ENCODE data around the gene TP53I3.

TP53I3 gene

DNA sequence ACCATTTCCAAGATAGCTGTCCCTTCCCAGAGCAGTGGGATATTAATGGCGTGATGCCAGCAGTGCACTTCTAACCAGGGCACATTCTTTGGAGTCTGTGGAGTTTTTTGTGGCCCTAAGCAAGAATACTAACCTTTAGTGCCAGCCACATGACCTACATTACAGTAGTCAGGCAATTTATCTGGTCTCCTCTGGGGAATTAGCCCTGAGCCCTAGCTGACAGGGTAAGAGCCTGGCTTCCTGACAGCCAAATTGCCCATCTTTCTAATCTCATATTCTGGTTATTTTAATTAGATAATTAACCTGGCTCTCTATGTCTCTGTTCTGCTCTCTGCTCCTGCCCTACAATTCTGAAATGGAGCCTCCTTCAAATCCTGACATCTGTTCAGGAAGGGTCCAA, 33.3 kb upstream of the TP53I3 start:
- H3K4ac ChIP-seq (ENCODE audit: low read depth in 1 of 2, low read length in 2 of 2), result no peak overlapping the region
- H3K14ac ChIP-seq (ENCODE audit: low read length in 2 of 2), result no peak overlapping the region
- no peak overlapping the region for H2BK5ac ChIP-seq (ENCODE audit: low read depth, low read length, poor library complexity, severe bottlenecking)
- H2AK5ac ChIP-seq (ENCODE audit: low read length, severe bottlenecking), result no peak overlapping the region
- H3K9me3 ChIP-seq (ENCODE audit: control insufficient read depth, low read length), result peaks cover 13% of the 10 kb centered on the region
- no peak overlapping the region for H3K9ac ChIP-seq (ENCODE audit: low read length)
- peaks cover 0 to 7% of the 10 kb centered on the region in 2 experiments for H3K36me3 ChIP-seq (ENCODE audit: control insufficient read depth in 1 of 2, insufficient read depth in 2 of 2, low read depth in 1 of 2, low read length in 2 of 2)
- no peaks in the 10 kb centered on the region for H3K79me1 ChIP-seq (replicated peaks; ENCODE audit: low read length, poor library complexity, severe bottlenecking)
- H2BK15ac ChIP-seq (ENCODE audit: low read depth, poor library complexity, severe bottlenecking), result no peak overlapping the region
- H2BK12ac ChIP-seq (ENCODE audit: low read length in 2 of 2), result no peak overlapping the region
- H3K4me1 ChIP-seq (ENCODE audit: control insufficient read depth, insufficient read depth, low read depth, low read length), result no peaks in the 10 kb centered on the region
- H3K27ac ChIP-seq (ENCODE audit: low read length, poor library complexity, severe bottlenecking), result no peak overlapping the region
- H2BK120ac ChIP-seq (ENCODE audit: low read depth, low read length), result no peak overlapping the region
- no peak overlapping the region for H3K4me3 ChIP-seq (ENCODE audit: insufficient read depth in 1 of 2, low read depth in 1 of 2, low read length in 2 of 2)
- no peak overlapping the region for H3K23ac ChIP-seq (ENCODE audit: low read length in 2 of 2)
- no peak for DNase-seq
- H3K4me2 ChIP-seq (ENCODE audit: low read length, poor library complexity, severe bottlenecking), result no peak overlapping the region
- no peak overlapping the region for H4K8ac ChIP-seq (ENCODE audit: low read length)
- WGBS, result 83% methylated on average over 1 of the region's 1 CpG
- H4K91ac ChIP-seq (ENCODE audit: low read length), result no peak overlapping the region
- H2AFZ ChIP-seq (ENCODE audit: low read depth, low read length), result no peak overlapping the region
- H3K27me3 ChIP-seq (ENCODE audit: control insufficient read depth in 1 of 2, insufficient read depth in 1 of 2, low read length in 2 of 2), result no peaks in the 10 kb centered on the region
- no peak overlapping the region for H3K18ac ChIP-seq (ENCODE audit: low read depth in 1 of 2, low read length in 2 of 2)

GRCh38 chr2:24115057-24115456, 30.4 kb upstream of the TP53I3 start:
- Histone ChIP-seq H4K91ac (ENCODE audit: low read length) (no peak overlapping the region), H3K79me1 (replicated peaks; ENCODE audit: low read length, poor library complexity, severe bottlenecking) (no peaks in the 10 kb centered on the region), H4K8ac (ENCODE audit: low read length) (no peak overlapping the region), H3K27me3 (ENCODE audit: control insufficient read depth in 1 of 2, insufficient read depth in 1 of 2, low read length in 2 of 2) (no peaks in the 10 kb centered on the region), H3K27ac (ENCODE audit: low read length, poor library complexity, severe bottlenecking) (peak overlapping the region; percentile 2), H3K18ac (ENCODE audit: low read depth in 1 of 2, low read length in 2 of 2) (no peak overlapping the region), H3K36me3 (ENCODE audit: control insufficient read depth in 1 of 2, insufficient read depth in 2 of 2, low read depth in 1 of 2, low read length in 2 of 2) (peaks cover 0 to 7% of the 10 kb centered on the region in 2 experiments), H3K4me2 (ENCODE audit: low read length, poor library complexity, severe bottlenecking) (no peak overlapping the region), H3K9me3 (ENCODE audit: control insufficient read depth, low read length) (peaks cover 13% of the 10 kb centered on the region), H2AFZ (ENCODE audit: low read depth, low read length) (no peak overlapping the region), H3K4me1 (ENCODE audit: control insufficient read depth, insufficient read depth, low read depth, low read length) (peaks cover 3% of the 10 kb centered on the region), H2BK120ac (ENCODE audit: low read depth, low read length) (no peak overlapping the region), H3K4me3 (ENCODE audit: insufficient read depth in 1 of 2, low read depth in 1 of 2, low read length in 2 of 2) (no peak overlapping the region), H2AK5ac (ENCODE audit: low read length, severe bottlenecking) (no peak overlapping the region), H2BK12ac (ENCODE audit: low read length in 2 of 2) (no peak overlapping the region), H3K14ac (ENCODE audit: low read length in 2 of 2) (no peak overlapping the region), H2BK15ac (ENCODE audit: low read depth, poor library complexity, severe bottlenecking) (no peak overlapping the region), H3K9ac (ENCODE audit: low read length) (no peak overlapping the region), H3K23ac (ENCODE audit: low read length in 2 of 2) (no peak overlapping the region), H3K4ac (ENCODE audit: low read depth in 1 of 2, low read length in 2 of 2) (no peak overlapping the region), H2BK5ac (ENCODE audit: low read depth, low read length, poor library complexity, severe bottlenecking) (no peak overlapping the region)
- DNase-seq, result no peak
- no CpG with 5 or more reads among the region's 2 CpGs for WGBS

DNA sequence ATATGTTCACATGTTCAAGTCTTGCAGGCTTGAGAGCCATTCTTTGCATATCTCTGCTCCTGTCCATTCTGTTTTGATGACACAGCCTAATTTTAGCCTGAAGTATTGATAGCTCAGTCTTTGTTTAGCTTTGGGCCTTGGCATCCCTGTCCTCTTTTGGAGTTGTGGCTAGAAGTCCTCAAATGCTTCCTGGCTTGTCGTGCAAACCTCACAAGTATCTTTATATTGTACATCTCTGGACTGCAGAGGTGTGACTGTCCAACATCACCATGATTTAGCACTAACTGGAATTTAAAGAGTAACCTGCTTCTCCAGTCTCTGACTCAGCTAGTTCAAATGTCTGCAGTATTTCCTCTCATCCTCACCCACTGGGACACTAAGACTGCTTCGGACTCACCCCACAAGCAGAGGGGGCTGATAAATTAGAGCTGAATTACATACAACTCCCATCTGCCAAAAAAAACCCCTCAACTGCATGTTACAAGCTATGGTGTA, 26.8 kb upstream of the TP53I3 start:
- peaks cover 0 to 7% of the 10 kb centered on the region in 2 experiments for H3K36me3 ChIP-seq (ENCODE audit: control insufficient read depth in 1 of 2, insufficient read depth in 2 of 2, low read depth in 1 of 2, low read length in 2 of 2)
- no peak overlapping the region for H3K14ac ChIP-seq (ENCODE audit: low read length in 2 of 2)
- peaks cover 3% of the 10 kb centered on the region for H3K4me1 ChIP-seq (ENCODE audit: control insufficient read depth, insufficient read depth, low read depth, low read length)
- no peak overlapping the region for H3K4me3 ChIP-seq (ENCODE audit: insufficient read depth in 1 of 2, low read depth in 1 of 2, low read length in 2 of 2)
- no peak overlapping the region for H3K9ac ChIP-seq (ENCODE audit: low read length)
- H3K27ac ChIP-seq (ENCODE audit: low read length, poor library complexity, severe bottlenecking), result peak overlapping the region; percentile 32
- no peak overlapping the region for H4K8ac ChIP-seq (ENCODE audit: low read length)
- no peak overlapping the region for H2BK12ac ChIP-seq (ENCODE audit: low read length in 2 of 2)
- no peak overlapping the region for H2AK5ac ChIP-seq (ENCODE audit: low read length, severe bottlenecking)
- 46% methylated on average over 2 of the region's 2 CpGs for WGBS
- no peaks in the 10 kb centered on the region for H3K27me3 ChIP-seq (ENCODE audit: control insufficient read depth in 1 of 2, insufficient read depth in 1 of 2, low read length in 2 of 2)
- H3K4ac ChIP-seq (ENCODE audit: low read depth in 1 of 2, low read length in 2 of 2), result no peak overlapping the region
- H2BK5ac ChIP-seq (ENCODE audit: low read depth, low read length, poor library complexity, severe bottlenecking), result no peak overlapping the region
- H3K79me1 ChIP-seq (replicated peaks; ENCODE audit: low read length, poor library complexity, severe bottlenecking), result no peaks in the 10 kb centered on the region
- H3K23ac ChIP-seq (ENCODE audit: low read length in 2 of 2), result no peak overlapping the region
- H2BK15ac ChIP-seq (ENCODE audit: low read depth, poor library complexity, severe bottlenecking), result no peak overlapping the region
- no peak overlapping the region for H3K18ac ChIP-seq (ENCODE audit: low read depth in 1 of 2, low read length in 2 of 2)
- no peak overlapping the region for H3K4me2 ChIP-seq (ENCODE audit: low read length, poor library complexity, severe bottlenecking)
- peak; percentile 13 for DNase-seq
- peaks cover 18% of the 10 kb centered on the region for H3K9me3 ChIP-seq (ENCODE audit: control insufficient read depth, low read length)
- no peak overlapping the region for H2AFZ ChIP-seq (ENCODE audit: low read depth, low read length)
- H2BK120ac ChIP-seq (ENCODE audit: low read depth, low read length), result no peak overlapping the region
- H4K91ac ChIP-seq (ENCODE audit: low read length), result no peak overlapping the region

- H2BK12ac ChIP-seq (ENCODE audit: low read length in 2 of 2), result no peak overlapping the region
- no peak overlapping the region for H3K14ac ChIP-seq (ENCODE audit: low read length in 2 of 2)
- H2BK120ac ChIP-seq (ENCODE audit: low read depth, low read length), result no peak overlapping the region
- no peaks in the 10 kb centered on the region for H3K27me3 ChIP-seq (ENCODE audit: control insufficient read depth in 1 of 2, insufficient read depth in 1 of 2, low read length in 2 of 2)
- no peak overlapping the region for H4K8ac ChIP-seq (ENCODE audit: low read length)
- WGBS, result 84% methylated on average over 7 of the region's 7 CpGs
- no peaks in the 10 kb centered on the region for H3K79me1 ChIP-seq (replicated peaks; ENCODE audit: low read length, poor library complexity, severe bottlenecking)
- peaks cover 0 to 7% of the 10 kb centered on the region in 2 experiments for H3K36me3 ChIP-seq (ENCODE audit: control insufficient read depth in 1 of 2, insufficient read depth in 2 of 2, low read depth in 1 of 2, low read length in 2 of 2)
- no peak overlapping the region for H3K18ac ChIP-seq (ENCODE audit: low read depth in 1 of 2, low read length in 2 of 2)
- H2AK5ac ChIP-seq (ENCODE audit: low read length, severe bottlenecking), result no peak overlapping the region
- H3K4me1 ChIP-seq (ENCODE audit: control insufficient read depth, insufficient read depth, low read depth, low read length), result peaks cover 3% of the 10 kb centered on the region
- H2BK15ac ChIP-seq (ENCODE audit: low read depth, poor library complexity, severe bottlenecking), result no peak overlapping the region
- H3K4ac ChIP-seq (ENCODE audit: low read depth in 1 of 2, low read length in 2 of 2), result no peak overlapping the region
- H3K23ac ChIP-seq (ENCODE audit: low read length in 2 of 2), result no peak overlapping the region
- H3K4me3 ChIP-seq (ENCODE audit: insufficient read depth in 1 of 2, low read depth in 1 of 2, low read length in 2 of 2), result no peak overlapping the region
- no peak overlapping the region for H3K9ac ChIP-seq (ENCODE audit: low read length)
- no peak overlapping the region for H3K27ac ChIP-seq (ENCODE audit: low read length, poor library complexity, severe bottlenecking)
- no peak overlapping the region for H2AFZ ChIP-seq (ENCODE audit: low read depth, low read length)
- no peak overlapping the region for H4K91ac ChIP-seq (ENCODE audit: low read length)
- DNase-seq, result no peak
- peaks cover 18% of the 10 kb centered on the region for H3K9me3 ChIP-seq (ENCODE audit: control insufficient read depth, low read length)
- no peak overlapping the region for H2BK5ac ChIP-seq (ENCODE audit: low read depth, low read length, poor library complexity, severe bottlenecking)
- no peak overlapping the region for H3K4me2 ChIP-seq (ENCODE audit: low read length, poor library complexity, severe bottlenecking)
Measured at GRCh38 chr2:24110660-24111303, 26.1 kb upstream of the TP53I3 start.

Data from mesenchymal stem cell (in vitro differentiated cells and primary cell).